NCI-H524 (cell line): ENCODE measurements around the gene SLBP.

ENCODE experiments used
- DNase-seq, 2 experiments: peaks; one replicate each; lab custom pipeline; 2025; lab: John Stamatoyannopoulos, UW

Gene SLBP

GRCh38 chr4:1727117-1728031, 15.3 kb upstream of the SLBP start:
- no peak for DNase-seq

GRCh38 chr4:1726146-1726934, 14.2 kb upstream of the SLBP start:
- peak; percentile 54 to 84 for DNase-seq

DNA sequence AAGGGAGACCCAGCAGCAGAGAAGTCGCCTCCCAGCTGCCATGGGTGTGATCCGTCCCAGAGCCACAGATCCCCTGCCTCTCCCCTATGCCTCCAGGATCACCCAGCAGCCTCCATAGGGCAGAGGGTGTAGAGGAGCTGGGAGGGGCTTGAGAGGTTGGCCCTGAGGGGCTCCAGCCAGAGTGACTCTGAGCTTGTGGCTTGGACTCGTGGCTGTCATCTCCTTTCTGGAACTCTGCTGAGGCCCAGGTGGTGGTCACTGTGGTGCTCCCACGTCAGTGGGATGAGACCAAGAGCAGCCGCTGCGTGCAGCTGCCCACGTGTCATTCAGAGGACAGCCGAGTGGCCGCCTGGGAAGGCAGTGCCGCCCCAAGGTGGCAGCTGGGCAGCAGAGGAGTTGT, 13.4 kb upstream of the SLBP start:
- DNase-seq, result no peak

- no peak for DNase-seq
These were observed 11.1 kb upstream of the SLBP start for GRCh38 chr4:1723131-1723801.

DNA sequence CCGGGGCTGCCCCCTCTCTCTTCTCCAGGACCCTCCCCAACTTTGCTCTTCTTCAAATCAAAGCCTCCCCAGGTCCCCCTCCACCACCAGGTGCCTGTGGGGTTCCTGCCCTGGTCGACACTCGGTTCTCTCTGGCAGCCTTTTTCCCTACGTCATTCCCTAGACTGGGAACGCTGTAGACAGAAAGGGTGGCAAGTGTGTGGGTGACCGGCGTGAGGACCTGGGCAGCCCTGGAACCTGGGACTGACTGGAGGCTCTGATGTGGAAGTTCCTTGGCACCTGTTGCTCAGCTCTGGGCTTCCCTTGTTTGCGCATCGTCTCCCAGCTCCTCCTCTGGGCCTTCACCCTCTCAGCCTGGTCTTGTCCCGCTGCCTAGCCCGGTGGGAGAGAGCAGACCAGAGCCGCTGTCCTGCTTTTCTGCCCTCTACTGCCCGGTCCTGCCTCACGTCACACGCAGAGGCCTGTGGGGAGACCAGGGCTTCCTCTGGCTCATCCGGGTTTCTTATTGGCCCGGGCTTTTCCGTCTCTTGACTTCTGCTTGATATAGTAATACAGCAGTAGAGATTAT, 10.5 kb upstream of the SLBP start:
- no peak for DNase-seq

DNA sequence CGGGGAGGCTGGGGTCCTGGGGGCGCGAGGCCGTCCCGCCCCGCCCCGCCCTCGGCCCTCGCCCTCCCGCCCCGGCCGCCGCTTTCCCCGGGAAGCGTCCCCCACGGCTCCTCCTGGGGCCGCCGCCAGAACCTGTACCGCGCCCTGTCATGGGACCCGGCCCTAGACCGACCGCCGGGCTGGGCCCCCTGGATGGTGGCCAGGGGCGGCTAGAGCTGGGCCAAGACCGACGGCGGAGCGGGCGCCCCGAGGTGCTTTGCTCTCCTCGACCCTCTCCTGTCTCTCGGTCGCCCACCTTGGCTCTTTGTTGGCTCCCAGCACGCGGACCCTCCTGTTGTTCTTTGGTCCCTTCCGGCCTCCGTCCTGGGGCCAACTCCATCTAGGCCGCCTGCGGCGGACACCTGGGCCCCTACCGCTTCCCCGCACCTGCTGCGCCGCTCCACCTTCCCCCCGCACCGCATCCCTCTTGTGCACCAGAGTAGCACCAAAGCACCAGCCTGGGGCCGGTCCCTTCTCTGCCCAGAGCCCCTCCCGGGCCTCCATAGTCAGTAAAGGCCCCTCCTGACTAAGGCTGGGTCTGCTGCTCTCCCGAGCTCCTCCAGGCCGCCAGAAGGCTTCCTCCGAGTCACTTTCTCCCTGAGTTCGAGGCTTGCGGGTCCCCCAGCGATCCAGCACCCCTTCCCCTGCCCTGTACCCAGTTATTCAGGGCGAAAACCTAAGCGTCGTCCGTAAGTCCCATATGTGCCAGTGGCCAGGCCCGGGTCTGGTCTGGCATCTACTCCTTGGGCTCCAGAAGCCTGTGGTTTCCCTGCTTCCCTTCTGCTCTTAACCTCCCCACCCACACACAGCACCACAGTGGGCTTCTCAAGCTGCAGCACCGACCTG, 9.8 kb upstream of the SLBP start:
- no peak for DNase-seq

- DNase-seq, result peak; percentile 95 to 98
These were observed 9.0 kb upstream of the SLBP start, which contains the start of the genes TACC3 and TMEM129 for GRCh38 chr4:1721003-1721665. TSS of gene TACC3 (plus strand) at chr4:1721521. CDS start at chr4:1723422, 1,901 bp downstream. TSS of gene TMEM129 (minus strand) at chr4:1721323. CDS start at chr4:1720837, 486 bp downstream.

- peak in 1 of 2 experiments; percentile 48 for DNase-seq
These were observed 8.3 kb upstream of the SLBP start for GRCh38 chr4:1720163-1720983.

DNA sequence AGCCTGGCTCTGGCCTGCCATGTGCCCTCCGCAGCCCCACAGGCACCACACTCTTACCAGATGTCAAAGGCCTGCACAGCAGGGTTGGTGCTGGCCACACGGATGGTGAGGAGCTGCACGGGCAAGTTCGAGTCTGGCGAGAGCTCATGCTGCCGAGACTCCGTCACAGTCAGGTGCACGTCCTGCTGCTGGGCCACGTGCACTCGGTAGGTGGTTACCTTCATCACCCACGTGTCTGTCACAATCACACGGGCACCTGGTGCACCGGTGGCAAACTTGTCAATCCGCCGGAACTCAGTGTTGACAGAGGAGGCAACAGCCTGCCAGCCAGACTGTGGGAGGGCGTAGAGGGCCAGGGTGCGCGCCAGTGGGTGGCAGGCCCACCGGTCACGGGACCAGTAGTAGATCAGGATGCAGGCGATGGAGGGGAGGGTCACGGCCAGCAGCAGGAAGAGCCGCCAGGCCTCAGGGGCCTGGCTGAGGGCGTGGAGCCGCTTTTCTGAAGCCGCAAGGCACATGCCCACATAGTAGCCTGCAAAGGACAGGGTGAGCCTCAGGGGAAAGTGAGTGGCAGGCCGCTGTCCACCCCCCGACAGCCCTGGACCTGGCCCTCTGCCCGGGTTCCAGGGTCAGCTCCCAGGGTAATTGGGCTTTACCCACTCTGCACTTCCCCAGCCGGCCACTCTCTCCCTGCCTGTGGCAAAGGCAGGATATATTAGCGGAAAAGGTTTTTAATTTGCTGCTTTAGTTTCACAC, 6.2 kb upstream of the SLBP start:
- no peak for DNase-seq

- no peak for DNase-seq
These were observed 5.3 kb upstream of the SLBP start for GRCh38 chr4:1717129-1718094.

- no peak for DNase-seq
These were observed 4.2 kb upstream of the SLBP start for GRCh38 chr4:1716065-1716945.

GRCh38 chr4:1715002-1715758, 3.1 kb upstream of the SLBP start:
- DNase-seq, result no peak

DNA sequence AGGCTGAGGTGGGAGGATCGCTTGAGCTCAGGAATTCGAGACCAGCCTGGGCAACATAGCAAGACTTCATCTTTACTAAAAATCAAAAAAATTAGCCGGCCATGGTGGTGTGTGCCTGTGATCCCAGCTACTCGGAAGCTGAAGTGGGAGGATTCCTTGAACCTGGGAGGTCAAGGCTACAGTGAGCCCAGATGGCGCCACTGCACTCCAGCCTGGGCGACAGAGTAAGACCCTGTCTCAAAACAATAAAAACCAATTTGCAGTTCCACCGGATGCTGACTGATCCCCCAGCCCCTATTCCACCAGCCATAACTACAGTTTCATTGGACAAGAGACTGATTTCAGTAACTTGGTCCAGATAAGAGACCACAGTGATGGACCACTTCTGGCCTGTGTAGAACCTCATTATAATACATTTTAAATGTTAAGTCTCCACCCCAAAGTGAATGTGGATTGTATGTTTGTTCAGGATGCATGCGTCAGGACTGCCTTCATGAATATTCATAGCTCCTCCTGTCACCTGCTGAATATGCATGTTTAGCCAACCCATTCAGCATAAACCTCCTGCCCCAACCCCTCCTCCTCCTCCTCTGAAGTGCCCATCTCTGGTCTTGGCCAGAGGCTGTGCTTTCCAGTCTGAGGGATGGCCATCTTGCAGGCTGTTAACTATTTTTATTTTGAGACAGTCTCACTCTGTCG, 2.3 kb upstream of the SLBP start:
- no peak for DNase-seq

GRCh38 chr4:1713003-1713851, 1.1 kb upstream of the SLBP start:
- DNase-seq, result no peak
